ENCODE results near the gene STMN3.

DNA sequence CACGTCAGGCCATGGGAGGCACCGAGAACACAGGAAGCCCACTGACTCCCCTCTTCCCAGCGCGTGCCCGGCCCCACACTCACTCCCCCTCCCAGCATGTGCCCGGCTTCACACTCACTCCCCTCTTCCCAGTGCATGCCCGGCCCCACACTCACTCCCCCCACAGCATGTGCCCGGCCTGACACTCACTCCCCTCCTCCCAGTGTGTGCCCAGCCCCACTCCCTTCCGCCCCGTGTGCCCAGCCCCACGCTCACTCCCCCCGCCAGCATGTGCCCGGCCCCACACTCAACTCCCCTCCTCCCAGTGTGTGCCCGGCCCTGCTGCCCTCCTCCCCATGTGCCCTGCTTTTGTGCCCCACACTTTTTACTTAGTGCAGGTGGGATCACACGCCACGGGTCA lies 14.6 kb upstream of the STMN3 start:
- TF ChIP-seq GATAD2B (conservative IDR thresholded peaks at IDR 0.05; ENCODE audit: low read depth) (no peak), EP300 (IDR thresholded peaks at IDR 0.05; ENCODE audit: borderline replicate concordance in 1 of 2, control insufficient read depth in 1 of 2, low read depth in 2 of 2, low read length in 2 of 2) (no peak), SUZ12 (IDR thresholded peaks at IDR 0.05; ENCODE audit: unreplicated experiment) (no peak), POLR2AphosphoS5 (IDR thresholded peaks at IDR 0.05; ENCODE audit: low read length) (no peak), YY1 (IDR thresholded peaks at IDR 0.05; ENCODE audit: low read depth, low read length) (no peak), NFYB (IDR thresholded peaks at IDR 0.05; ENCODE audit: insufficient read depth, low read depth, low read length) (no peak), EZH2 (IDR thresholded peaks at IDR 0.05; ENCODE audit: borderline replicate concordance, control insufficient read depth, low read depth, low read length) (no peak), ESRRA (IDR thresholded peaks at IDR 0.05; ENCODE audit: low read length) (no peak), FOS (IDR thresholded peaks at IDR 0.05; ENCODE audit: borderline replicate concordance, extremely low read depth, insufficient read length) (no peak), POLR2A (IDR thresholded peaks at IDR 0.05; ENCODE audit: low read depth, low read length) (no peak)
- TF ChIP-seq, protein P1, sequence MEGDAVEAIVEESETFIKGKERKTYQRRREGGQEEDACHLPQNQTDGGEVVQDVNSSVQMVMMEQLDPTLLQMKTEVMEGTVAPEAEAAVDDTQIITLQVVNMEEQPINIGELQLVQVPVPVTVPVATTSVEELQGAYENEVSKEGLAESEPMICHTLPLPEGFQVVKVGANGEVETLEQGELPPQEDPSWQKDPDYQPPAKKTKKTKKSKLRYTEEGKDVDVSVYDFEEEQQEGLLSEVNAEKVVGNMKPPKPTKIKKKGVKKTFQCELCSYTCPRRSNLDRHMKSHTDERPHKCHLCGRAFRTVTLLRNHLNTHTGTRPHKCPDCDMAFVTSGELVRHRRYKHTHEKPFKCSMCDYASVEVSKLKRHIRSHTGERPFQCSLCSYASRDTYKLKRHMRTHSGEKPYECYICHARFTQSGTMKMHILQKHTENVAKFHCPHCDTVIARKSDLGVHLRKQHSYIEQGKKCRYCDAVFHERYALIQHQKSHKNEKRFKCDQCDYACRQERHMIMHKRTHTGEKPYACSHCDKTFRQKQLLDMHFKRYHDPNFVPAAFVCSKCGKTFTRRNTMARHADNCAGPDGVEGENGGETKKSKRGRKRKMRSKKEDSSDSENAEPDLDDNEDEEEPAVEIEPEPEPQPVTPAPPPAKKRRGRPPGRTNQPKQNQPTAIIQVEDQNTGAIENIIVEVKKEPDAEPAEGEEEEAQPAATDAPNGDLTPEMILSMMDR (IDR thresholded peaks at IDR 0.05 in 2 of 3, conservative IDR thresholded peaks at IDR 0.05 in 1 of 3; ENCODE audit: control insufficient read depth in 2 of 3, extremely low read depth in 1 of 3, insufficient read depth in 1 of 3, low read depth in 3 of 3, low read length in 3 of 3): no peak
- TF ChIP-seq, protein P2, sequence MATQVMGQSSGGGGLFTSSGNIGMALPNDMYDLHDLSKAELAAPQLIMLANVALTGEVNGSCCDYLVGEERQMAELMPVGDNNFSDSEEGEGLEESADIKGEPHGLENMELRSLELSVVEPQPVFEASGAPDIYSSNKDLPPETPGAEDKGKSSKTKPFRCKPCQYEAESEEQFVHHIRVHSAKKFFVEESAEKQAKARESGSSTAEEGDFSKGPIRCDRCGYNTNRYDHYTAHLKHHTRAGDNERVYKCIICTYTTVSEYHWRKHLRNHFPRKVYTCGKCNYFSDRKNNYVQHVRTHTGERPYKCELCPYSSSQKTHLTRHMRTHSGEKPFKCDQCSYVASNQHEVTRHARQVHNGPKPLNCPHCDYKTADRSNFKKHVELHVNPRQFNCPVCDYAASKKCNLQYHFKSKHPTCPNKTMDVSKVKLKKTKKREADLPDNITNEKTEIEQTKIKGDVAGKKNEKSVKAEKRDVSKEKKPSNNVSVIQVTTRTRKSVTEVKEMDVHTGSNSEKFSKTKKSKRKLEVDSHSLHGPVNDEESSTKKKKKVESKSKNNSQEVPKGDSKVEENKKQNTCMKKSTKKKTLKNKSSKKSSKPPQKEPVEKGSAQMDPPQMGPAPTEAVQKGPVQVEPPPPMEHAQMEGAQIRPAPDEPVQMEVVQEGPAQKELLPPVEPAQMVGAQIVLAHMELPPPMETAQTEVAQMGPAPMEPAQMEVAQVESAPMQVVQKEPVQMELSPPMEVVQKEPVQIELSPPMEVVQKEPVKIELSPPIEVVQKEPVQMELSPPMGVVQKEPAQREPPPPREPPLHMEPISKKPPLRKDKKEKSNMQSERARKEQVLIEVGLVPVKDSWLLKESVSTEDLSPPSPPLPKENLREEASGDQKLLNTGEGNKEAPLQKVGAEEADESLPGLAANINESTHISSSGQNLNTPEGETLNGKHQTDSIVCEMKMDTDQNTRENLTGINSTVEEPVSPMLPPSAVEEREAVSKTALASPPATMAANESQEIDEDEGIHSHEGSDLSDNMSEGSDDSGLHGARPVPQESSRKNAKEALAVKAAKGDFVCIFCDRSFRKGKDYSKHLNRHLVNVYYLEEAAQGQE (IDR thresholded peaks at IDR 0.05; ENCODE audit: low read depth, low read length): no peak
